OCI-LY1 (cell line): ENCODE measurements around the gene THOC5.

Experiments
- H2AFZ ChIP-seq: fragments of 200-600 bp; sonication (generic), shearing (Covaris generic); 2 replicates; pipeline ENCODE4 v1.6.0; 2014; ENCODE audit warnings: antibody characterized with exemption, mild to moderate bottlenecking, low read length
- H3F3A ChIP-seq: fragments of 200-600 bp; sonication (generic), shearing (Covaris generic); 2 replicates; pipeline ENCODE4 v1.6.0; 2014; ENCODE audit warnings: mild to moderate bottlenecking, antibody characterized with exemption, low read length, moderate library complexity; ENCODE audit not compliant: insufficient read depth
- H3K27ac ChIP-seq: fragments of 200-600 bp; sonication (generic); 2 replicates; pipeline ENCODE4 v1.5.1; 2014; ENCODE audit warnings: low read length, mixed run types, mild to moderate bottlenecking, low read depth; ENCODE audit not compliant: poor library complexity, severe bottlenecking
- H3K27me3 ChIP-seq: fragments of 200-600 bp; sonication (generic); 2 replicates; pipeline ENCODE4 v1.6.0; 2014; ENCODE audit warnings: antibody characterized with exemption, mild to moderate bottlenecking, low read length, moderate library complexity; ENCODE audit not compliant: insufficient read depth
- H3K36me3 ChIP-seq: fragments of 200-600 bp; sonication (generic); 2 replicates; pipeline ENCODE4 v1.6.1; 2014; ENCODE audit warnings: mild to moderate bottlenecking, antibody characterized with exemption, low read length, moderate library complexity, mixed read lengths; ENCODE audit not compliant: insufficient read depth
- H3K4me1 ChIP-seq: fragments of 200-600 bp; sonication (generic); 2 replicates; pipeline ENCODE4 v1.5.1; 2014; ENCODE audit warnings: mild to moderate bottlenecking, low read length, moderate library complexity; ENCODE audit not compliant: insufficient read depth, severe bottlenecking
- H3K4me2 ChIP-seq: fragments of 200-600 bp; sonication (generic), shearing (Covaris generic); 2 replicates; pipeline ENCODE4 v1.6.1; 2014; ENCODE audit warnings: low read length
- H3K4me3 ChIP-seq: fragments of 200-600 bp; sonication (generic); 2 replicates; pipeline ENCODE4 v1.5.1; 2014; ENCODE audit warnings: low read length, low read depth, mild to moderate bottlenecking, mixed read lengths; ENCODE audit not compliant: poor library complexity, severe bottlenecking
- H3K79me2 ChIP-seq: fragments of 200-600 bp; shearing (Covaris generic); 2 replicates; pipeline ENCODE4 v1.6.1; 2016; ENCODE audit warnings: mixed run types, low read length, mixed read lengths; ENCODE audit not compliant: insufficient read depth
- H3K9ac ChIP-seq: fragments of 200-600 bp; sonication (generic), shearing (Covaris generic); 2 replicates; pipeline ENCODE4 v1.6.1; 2014; ENCODE audit warnings: mild to moderate bottlenecking, low read length, mixed read lengths
- H3K9me2 ChIP-seq: fragments of 200-600 bp; sonication (generic), shearing (Covaris generic); 2 replicates; pipeline ENCODE4 v1.6.1; 2014; ENCODE audit warnings: low read depth, mild to moderate bottlenecking, low read length, mixed read lengths
- H3K9me3 ChIP-seq: fragments of 200-600 bp; shearing (Covaris generic); 2 replicates; pipeline ENCODE4 v1.6.1; 2014; ENCODE audit warnings: low read length, mixed read lengths
- H4K20me1 ChIP-seq: fragments of 200-600 bp; sonication (generic), shearing (Covaris generic); 2 replicates; pipeline ENCODE4 v1.6.0; 2016; ENCODE audit warnings: mild to moderate bottlenecking, low read length; ENCODE audit not compliant: insufficient read depth
- CTCF ChIP-seq: fragments of 200-600 bp; sonication (generic), shearing (Covaris generic); IDR thresholded peaks from 2 replicates; pipeline ENCODE4 v1.5.1; 2017; ENCODE audit warnings: mild to moderate bottlenecking, antibody characterized with exemption, low read length, moderate library complexity, mixed read lengths
- EZH2 ChIP-seq: fragments of 200-600 bp; sonication (generic), shearing (Covaris generic); IDR thresholded peaks from 2 replicates; pipeline ENCODE4 v1.8.0; 2017; ENCODE audit warnings: borderline replicate concordance, mixed run types, mild to moderate bottlenecking, antibody characterized with exemption, low read length, moderate library complexity, mixed read lengths

Gene THOC5

GRCh38 chr22:29482253-29482652 lies 71.3 kb downstream of the THOC5 start:
- H3K9me3 ChIP-seq: no peaks in the 10 kb centered on the region
- no peak overlapping the region for H2AFZ ChIP-seq
- no peaks in the 10 kb centered on the region for H3K27me3 ChIP-seq
- no peaks in the 10 kb centered on the region for H3K4me1 ChIP-seq
- H3K27ac ChIP-seq: no peak overlapping the region
- H3K36me3 ChIP-seq: no peaks in the 10 kb centered on the region
- no peaks in the 10 kb centered on the region for H3K79me2 ChIP-seq
- no peaks in the 10 kb centered on the region for H3F3A ChIP-seq
- TF ChIP-seq CTCF (no peak), EZH2 (no peak)
- H3K9ac ChIP-seq: no peak overlapping the region
- H4K20me1 ChIP-seq: no peaks in the 10 kb centered on the region
- H3K4me3 ChIP-seq: no peak overlapping the region
- no peak overlapping the region for H3K4me2 ChIP-seq
- H3K9me2 ChIP-seq: no peaks in the 10 kb centered on the region

GRCh38 chr22:29481265-29482000 lies 72.1 kb downstream of the THOC5 start:
- Histone ChIP-seq H3K79me2 (no peaks in the 10 kb centered on the region), H3K4me1 (no peaks in the 10 kb centered on the region), H3K9ac (no peak overlapping the region), H3K4me2 (no peak overlapping the region), H3K4me3 (no peak overlapping the region), H3F3A (no peaks in the 10 kb centered on the region), H4K20me1 (no peaks in the 10 kb centered on the region), H3K27ac (no peak overlapping the region), H3K36me3 (no peaks in the 10 kb centered on the region), H3K9me2 (no peaks in the 10 kb centered on the region), H3K27me3 (no peaks in the 10 kb centered on the region), H3K9me3 (no peaks in the 10 kb centered on the region), H2AFZ (no peak overlapping the region)
- TF ChIP-seq CTCF (no peak), EZH2 (no peak)

- Histone ChIP-seq H3K79me2 (no peaks in the 10 kb centered on the region), H4K20me1 (no peaks in the 10 kb centered on the region), H3K36me3 (no peaks in the 10 kb centered on the region), H3K4me2 (no peak overlapping the region), H3K9ac (no peak overlapping the region), H3K4me3 (no peak overlapping the region), H3K9me2 (no peaks in the 10 kb centered on the region), H3K9me3 (no peaks in the 10 kb centered on the region), H3F3A (no peaks in the 10 kb centered on the region), H3K27ac (no peak overlapping the region), H3K27me3 (no peaks in the 10 kb centered on the region), H2AFZ (no peak overlapping the region), H3K4me1 (peaks cover 3% of the 10 kb centered on the region)
- no peak for TF ChIP-seq EZH2
- TF ChIP-seq CTCF: no peak
Measured at GRCh38 chr22:29480512-29481264, 72.9 kb downstream of the THOC5 start.
